Gastroesophageal sphincter (tissue), 4 donors: Measurements from ENCODE around the gene CADM1. TPM values are rescaled to one million over a fixed set of nuclear protein-coding genes. Genes with fewer than 3 reads are reported as not detected.

Experiments used
- ATAC-seq: fragments of 150-250 bp; one replicate; pipeline ENCODE4 v1.9.1; 2016; ENCODE audit warnings: mild to moderate bottlenecking, moderate library complexity
- H3K27ac ChIP-seq, 4 donors: fragments of 200-600 bp; sonication (generic) in 3 of 4; 1 replicate in 3 of 4; 2 replicates in 1 of 4; pipeline ENCODE4 v1.5.1; 2016 to 2019
- H3K27me3 ChIP-seq: fragments of 200-600 bp; sonication (generic); one replicate; pipeline ENCODE4 v1.5.1; 2019
- H3K36me3 ChIP-seq, 2 donors: fragments of 200-600 bp; sonication (generic); one replicate each; pipeline ENCODE4 v1.5.1; 2019; ENCODE audit warnings: control low read depth in 1 of 2
- H3K4me1 ChIP-seq, 3 donors: fragments of 200-600 bp; sonication (generic); 1 replicate in 2 of 3; 2 replicates in 1 of 3; pipeline ENCODE4 v1.5.1; 2016 to 2019; ENCODE audit warnings: control low read depth in 2 of 3
- H3K4me3 ChIP-seq, 2 donors: fragments of 200-600 bp; sonication (generic); one replicate each; pipeline ENCODE4 v1.5.1; 2019; ENCODE audit warnings: mild to moderate bottlenecking in 1 of 2, moderate library complexity in 1 of 2
- H3K9me3 ChIP-seq, 3 donors: fragments of 200-600 bp; sonication (generic); one replicate each; pipeline ENCODE4 v1.5.1; 2017 to 2019; ENCODE audit warnings: control low read depth in 2 of 3
- CTCF ChIP-seq, 4 experiments: fragments of 200-600 bp in 2 of 4; fragments of 450-650 bp in 2 of 4; sonication (generic) in 1 of 4; IDR thresholded peaks; one replicate each; pipeline ENCODE4 v1.5.1; 2017 to 2019; ENCODE audit warnings: antibody characterized with exemption in 4 of 4, mild to moderate bottlenecking in 2 of 4, moderate library complexity in 2 of 4
- EP300 ChIP-seq: sonication (generic); formaldehyde crosslinking; IDR thresholded peaks from one replicate; pipeline ENCODE4 v1.6.1; 2017; ENCODE audit warnings: antibody characterized with exemption, mild to moderate bottlenecking
- POLR2A ChIP-seq, 2 donors: fragments of 450-650 bp; IDR thresholded peaks; one replicate each; pipeline ENCODE4 v1.6.1; 2017; ENCODE audit warnings: antibody characterized with exemption in 2 of 2, mild to moderate bottlenecking in 2 of 2, moderate library complexity in 1 of 2
- POLR2AphosphoS5 ChIP-seq: sonication (generic); formaldehyde crosslinking; IDR thresholded peaks from one replicate; pipeline ENCODE4 v1.6.1; 2017; ENCODE audit warnings: antibody characterized with exemption
- WGBS, 2 donors: methylation state at CpG; one replicate each; pipeline ENCODE4 v1.1.5; 2018; ENCODE audit warnings: low coverage in 1 of 2; 5-methylcytosine and 5-hydroxymethylcytosine counted together
- total RNA-seq, 4 donors: library from RNA; depleted of rRNA; stranded (reverse); fragments of >200 nt; gene quantifications; one replicate each; pipeline ENCODE4 v1.1.0, GENCODE V29; 2016

Gene CADM1
- total RNA-seq, 4 donors from 2014 or later = 10.4 to 23.5 (median 17.1) TPM

DNA sequence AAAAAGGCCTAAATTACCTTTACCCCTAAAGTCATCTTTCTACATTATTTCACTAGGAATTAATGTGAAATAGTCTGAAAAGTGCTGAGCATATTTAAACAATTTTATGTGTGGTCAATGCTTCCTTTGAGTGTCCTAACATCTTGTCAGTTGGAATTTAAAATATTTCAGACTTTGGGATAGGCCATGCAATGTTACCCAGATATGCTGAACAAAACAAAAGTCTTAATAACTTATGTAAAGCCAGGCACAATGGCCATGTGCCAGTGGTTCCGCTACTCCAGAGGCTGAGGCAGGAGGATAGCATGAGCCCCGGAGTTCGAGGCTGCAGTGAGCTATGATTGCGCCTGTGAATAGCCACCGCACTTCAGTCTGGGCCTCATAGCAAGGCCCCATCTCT is 137.4 kb downstream of the CADM1 start:
- Histone ChIP-seq H3K27ac (no peak overlapping the region), H3K9me3 (no peaks in the 10 kb centered on the region), H3K4me1 (no peaks in the 10 kb centered on the region), H3K36me3 (no peaks in the 10 kb centered on the region), H3K27me3 (no peaks in the 10 kb centered on the region), H3K4me3 (no peak overlapping the region)
- ATAC-seq = no peak
- TF ChIP-seq EP300 = no peak
- 95% methylated on average over 5 of the region's 5 CpGs for WGBS, 2 donors

- no peaks in the 10 kb centered on the region for H3K4me1 ChIP-seq
- no peaks in the 10 kb centered on the region for H3K36me3 ChIP-seq
- no peak for TF ChIP-seq CTCF (IDR thresholded peaks at IDR 0.05)
- no peak for TF ChIP-seq EP300
- no peak for TF ChIP-seq POLR2AphosphoS5
- no peak for TF ChIP-seq POLR2A (IDR thresholded peaks at IDR 0.05)
- H3K27me3 ChIP-seq = no peaks in the 10 kb centered on the region
- H3K4me3 ChIP-seq = no peak overlapping the region
- ATAC-seq = no peak
- H3K27ac ChIP-seq = no peak overlapping the region
- no peaks in the 10 kb centered on the region for H3K9me3 ChIP-seq
- WGBS, 2 donors = 79 to 84% methylated on average over 3 to 4 of the region's 4 CpGs
These were observed 138.3 kb downstream of the CADM1 start for GRCh38 chr11:115365907-115366306.

- no peak for TF ChIP-seq CTCF (IDR thresholded peaks at IDR 0.05)
- no peak for TF ChIP-seq EP300
- no peak for TF ChIP-seq POLR2AphosphoS5
- no peak for TF ChIP-seq POLR2A (IDR thresholded peaks at IDR 0.05)
- H3K4me1 ChIP-seq = no peaks in the 10 kb centered on the region
- no peak overlapping the region for H3K27ac ChIP-seq
- H3K27me3 ChIP-seq = no peaks in the 10 kb centered on the region
- H3K36me3 ChIP-seq = no peaks in the 10 kb centered on the region
- no peak for ATAC-seq
- no peak overlapping the region for H3K4me3 ChIP-seq
- WGBS, 2 donors = 81 to 92% methylated on average over 3 of the region's 3 CpGs
- no peaks in the 10 kb centered on the region for H3K9me3 ChIP-seq
These were observed 139.3 kb downstream of the CADM1 start for GRCh38 chr11:115364896-115365295.

DNA sequence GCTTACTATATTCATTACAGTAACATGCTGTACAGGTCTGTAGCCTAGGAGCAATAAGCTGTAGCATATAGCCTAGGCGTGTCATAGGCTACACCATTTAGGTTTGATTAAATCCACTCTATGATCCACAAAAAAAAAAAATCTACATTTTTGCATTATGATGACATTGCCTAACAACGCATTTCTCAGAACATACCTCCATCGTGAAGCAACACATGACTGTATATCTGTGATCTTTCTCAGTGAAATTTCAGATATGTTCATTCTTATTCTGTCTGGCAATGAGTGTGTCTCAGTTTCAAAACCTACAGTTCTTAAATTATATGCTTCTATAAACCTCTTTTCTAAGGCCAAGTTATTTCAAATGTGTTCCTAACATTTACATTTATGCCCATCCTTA is 140.3 kb downstream of the CADM1 start:
- H3K27me3 ChIP-seq = no peaks in the 10 kb centered on the region
- TF ChIP-seq CTCF (IDR thresholded peaks at IDR 0.05) = no peak
- TF ChIP-seq EP300 = no peak
- H3K27ac ChIP-seq = no peak overlapping the region
- no peak for ATAC-seq
- WGBS, 2 donors = 89 to 93% methylated on average over 3 of the region's 3 CpGs
- H3K4me3 ChIP-seq = no peak overlapping the region
- no peaks in the 10 kb centered on the region for H3K9me3 ChIP-seq
- no peaks in the 10 kb centered on the region for H3K36me3 ChIP-seq
- no peaks in the 10 kb centered on the region for H3K4me1 ChIP-seq

GRCh38 chr11:115363426-115363825 is 140.8 kb downstream of the CADM1 start:
- Histone ChIP-seq H3K27me3 (no peaks in the 10 kb centered on the region), H3K36me3 (no peaks in the 10 kb centered on the region), H3K4me1 (no peaks in the 10 kb centered on the region), H3K27ac (no peak overlapping the region), H3K9me3 (no peaks in the 10 kb centered on the region), H3K4me3 (no peak overlapping the region)
- WGBS, 2 donors = 85 to 91% methylated on average over 2 of the region's 2 CpGs
- no peak for ATAC-seq
- no peak for TF ChIP-seq EP300
- TF ChIP-seq POLR2AphosphoS5 = no peak
- no peak for TF ChIP-seq CTCF (IDR thresholded peaks at IDR 0.05)
- no peak for TF ChIP-seq POLR2A (IDR thresholded peaks at IDR 0.05)

DNA sequence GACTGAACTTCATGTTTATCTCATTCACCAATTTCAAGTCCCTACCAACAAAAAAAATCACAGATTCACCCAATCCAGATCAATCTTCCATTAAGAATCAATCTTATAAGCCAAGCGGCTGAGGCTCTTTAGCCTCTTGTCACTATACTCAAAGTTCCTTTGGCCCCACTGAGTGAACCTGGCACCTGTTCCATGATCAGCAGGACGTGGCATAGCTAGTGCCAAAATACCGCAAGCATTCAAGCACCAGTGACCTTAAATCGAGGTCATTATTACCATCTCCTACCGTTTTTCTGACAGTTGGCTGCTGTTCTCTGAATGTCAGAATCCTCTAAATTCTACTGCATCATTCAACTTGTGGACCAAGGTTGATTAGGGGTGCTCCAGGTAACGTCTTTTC is 141.2 kb downstream of the CADM1 start:
- no peak for ATAC-seq
- WGBS, 2 donors = 90 to 92% methylated on average over 5 to 6 of the region's 6 CpGs
- no peak overlapping the region for H3K27ac ChIP-seq
- no peaks in the 10 kb centered on the region for H3K27me3 ChIP-seq
- H3K36me3 ChIP-seq = no peaks in the 10 kb centered on the region
- no peak overlapping the region for H3K4me3 ChIP-seq
- no peaks in the 10 kb centered on the region for H3K9me3 ChIP-seq
- no peaks in the 10 kb centered on the region for H3K4me1 ChIP-seq
- TF ChIP-seq EP300 (no peak), POLR2A (IDR thresholded peaks at IDR 0.05) (no peak), CTCF (IDR thresholded peaks at IDR 0.05) (no peak), POLR2AphosphoS5 (no peak)
